Mesendoderm (in vitro differentiated cells): ENCODE results near the gene TESMIN.

ENCODE experiments used
- DNase-seq: peaks from one replicate; pipeline ENCODE4 v3.0.0; 2013
- H2AK5ac ChIP-seq: 2 replicates; pipeline ENCODE4 v1.6.1; 2013; ENCODE audit warnings: low read length, inconsistent platforms
- H2BK120ac ChIP-seq: 2 replicates; pipeline ENCODE4 v1.6.1; 2013; ENCODE audit warnings: low read depth, mild to moderate bottlenecking, low read length, moderate library complexity, mixed read lengths
- H2BK15ac ChIP-seq: replicated peaks from 2 replicates; pipeline ENCODE4 v1.6.1; 2013; ENCODE audit warnings: low read depth, mild to moderate bottlenecking, moderate library complexity
- H2BK5ac ChIP-seq: 2 replicates; pipeline ENCODE4 v1.6.1; 2013; ENCODE audit warnings: low read length, inconsistent platforms
- H3K18ac ChIP-seq: 2 replicates; pipeline ENCODE4 v1.6.1; 2013; ENCODE audit warnings: mild to moderate bottlenecking, low read length, mixed read lengths
- H3K23ac ChIP-seq: one replicate; pipeline ENCODE4 v1.6.1; 2013; ENCODE audit warnings: low read length
- H3K27ac ChIP-seq: 2 replicates; pipeline ENCODE4 v1.5.1; 2013; ENCODE audit warnings: low read depth, mild to moderate bottlenecking, inconsistent platforms, low read length, moderate library complexity
- H3K27me3 ChIP-seq: 2 replicates; pipeline ENCODE4 v1.6.1; 2013; ENCODE audit warnings: low read length, control low read depth, mild to moderate bottlenecking, inconsistent platforms; ENCODE audit not compliant: insufficient read depth, poor library complexity
- H3K36me3 ChIP-seq: 2 replicates; pipeline ENCODE4 v1.6.1; 2013; ENCODE audit warnings: low read length, inconsistent platforms; ENCODE audit not compliant: control insufficient read depth, insufficient read depth
- H3K4ac ChIP-seq: one replicate; pipeline ENCODE4 v1.6.1; 2013; ENCODE audit warnings: low read depth, mild to moderate bottlenecking, low read length, moderate library complexity
- H3K4me1 ChIP-seq: 2 replicates; pipeline ENCODE4 v1.6.1; 2013; ENCODE audit warnings: low read depth, low read length, inconsistent platforms; ENCODE audit not compliant: control insufficient read depth
- H3K4me2 ChIP-seq: 2 replicates; pipeline ENCODE4 v1.6.1; 2013; ENCODE audit warnings: low read length
- H3K4me3 ChIP-seq: 2 replicates; pipeline ENCODE4 v1.5.1; 2013; ENCODE audit warnings: mild to moderate bottlenecking, low read length
- H3K56ac ChIP-seq: one replicate; pipeline ENCODE4 v1.6.1; 2013; ENCODE audit warnings: low read length
- H3K79me1 ChIP-seq: 2 replicates; pipeline ENCODE4 v1.6.1; 2013; ENCODE audit warnings: low read length, inconsistent platforms
- H3K79me2 ChIP-seq: 2 replicates; pipeline ENCODE4 v1.6.1; 2013; ENCODE audit warnings: mild to moderate bottlenecking, low read length; ENCODE audit not compliant: control insufficient read depth, insufficient read depth
- H3K9ac ChIP-seq: 2 replicates; pipeline ENCODE4 v1.6.1; 2013; ENCODE audit warnings: low read length, inconsistent platforms
- H4K5ac ChIP-seq: one replicate; pipeline ENCODE4 v1.6.1; 2013; ENCODE audit warnings: low read length
- H4K8ac ChIP-seq: one replicate; pipeline ENCODE4 v1.6.1; 2013; ENCODE audit warnings: low read depth, mild to moderate bottlenecking, control low read depth, low read length, moderate library complexity
- WGBS: extraction: QIAGEN DNeasy Blood & Tissue Kit; methylation state at CpG from one replicate; pipeline ENCODE4 v1.1.7; 2013; ENCODE audit warnings: low lambda C conversion rate, missing lambda C conversion rate; ENCODE audit not compliant: insufficient coverage; ENCODE audit errors: extremely low coverage; 5-methylcytosine and 5-hydroxymethylcytosine counted together

The TESMIN gene

DNA sequence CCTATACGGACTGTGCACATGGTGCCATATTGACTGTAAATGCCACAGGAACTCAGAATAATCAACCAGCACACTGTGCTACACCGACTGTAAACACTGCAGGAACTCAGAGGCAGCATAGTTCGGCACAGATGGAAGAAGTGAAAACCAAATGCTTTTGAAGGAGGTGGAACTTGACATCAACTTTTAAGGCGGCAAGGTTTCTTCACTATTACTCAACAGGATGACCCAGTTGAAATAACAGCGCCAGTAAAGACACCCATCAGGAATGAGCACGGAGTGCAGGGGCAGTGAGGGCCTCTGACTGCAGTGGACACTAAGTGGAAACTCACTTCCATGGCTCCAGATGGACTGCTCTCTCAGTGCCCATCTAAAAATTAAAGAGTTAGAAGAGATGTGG is 15.7 kb downstream of the TESMIN start:
- Histone ChIP-seq H3K4me3 (no peak overlapping the region), H3K79me1 (no peaks in the 10 kb centered on the region), H2BK15ac (no peak overlapping the region), H3K27me3 (no peaks in the 10 kb centered on the region), H3K4me2 (no peak overlapping the region), H3K23ac (no peak overlapping the region), H3K56ac (no peak overlapping the region), H2BK5ac (no peak overlapping the region), H2AK5ac (no peak overlapping the region), H3K4ac (no peak overlapping the region), H3K36me3 (no peaks in the 10 kb centered on the region), H3K79me2 (no peaks in the 10 kb centered on the region), H3K4me1 (peaks cover 7% of the 10 kb centered on the region), H3K27ac (no peak overlapping the region), H3K18ac (no peak overlapping the region), H3K9ac (no peak overlapping the region), H4K8ac (no peak overlapping the region), H4K5ac (no peak overlapping the region), H2BK120ac (no peak overlapping the region)
- no CpG with 5 or more reads among the region's 6 CpGs for WGBS
- DNase-seq: no peak

GRCh38 chr11:68735125-68735524 is 16.2 kb downstream of the TESMIN start:
- Histone ChIP-seq H3K18ac (no peak overlapping the region), H3K36me3 (no peaks in the 10 kb centered on the region), H3K27me3 (no peaks in the 10 kb centered on the region), H3K56ac (no peak overlapping the region), H3K27ac (no peak overlapping the region), H3K4me1 (peaks cover 2% of the 10 kb centered on the region), H3K9ac (no peak overlapping the region), H3K4me3 (no peak overlapping the region), H3K4me2 (no peak overlapping the region), H4K5ac (no peak overlapping the region), H3K4ac (no peak overlapping the region), H4K8ac (no peak overlapping the region), H2BK15ac (no peak overlapping the region), H2AK5ac (no peak overlapping the region), H2BK5ac (no peak overlapping the region), H3K23ac (no peak overlapping the region), H2BK120ac (no peak overlapping the region), H3K79me2 (no peaks in the 10 kb centered on the region), H3K79me1 (no peaks in the 10 kb centered on the region)
- no CpG with 5 or more reads among the region's 6 CpGs for WGBS
- no peak for DNase-seq

- H2AK5ac ChIP-seq: no peak overlapping the region
- no peak overlapping the region for H2BK120ac ChIP-seq
- no peak overlapping the region for H3K4ac ChIP-seq
- no peaks in the 10 kb centered on the region for H3K79me2 ChIP-seq
- no peak overlapping the region for H2BK15ac ChIP-seq
- no peaks in the 10 kb centered on the region for H3K27me3 ChIP-seq
- no peak overlapping the region for H3K9ac ChIP-seq
- H3K56ac ChIP-seq: no peak overlapping the region
- no peak overlapping the region for H2BK5ac ChIP-seq
- no peaks in the 10 kb centered on the region for H3K36me3 ChIP-seq
- H4K5ac ChIP-seq: no peak overlapping the region
- H3K4me1 ChIP-seq: no peaks in the 10 kb centered on the region
- H3K23ac ChIP-seq: no peak overlapping the region
- no peaks in the 10 kb centered on the region for H3K79me1 ChIP-seq
- DNase-seq: no peak
- H3K4me3 ChIP-seq: no peak overlapping the region
- H3K4me2 ChIP-seq: no peak overlapping the region
- no CpG with 5 or more reads among the region's 7 CpGs for WGBS
- no peak overlapping the region for H3K18ac ChIP-seq
- no peak overlapping the region for H3K27ac ChIP-seq
- H4K8ac ChIP-seq: no peak overlapping the region
Measured at GRCh38 chr11:68734111-68734510, 17.2 kb downstream of the TESMIN start.

GRCh38 chr11:68727783-68728182 is 23.5 kb downstream of the TESMIN start:
- no peak overlapping the region for H4K8ac ChIP-seq
- no peak overlapping the region for H3K4me2 ChIP-seq
- no peaks in the 10 kb centered on the region for H3K4me1 ChIP-seq
- no peak overlapping the region for H3K23ac ChIP-seq
- no peaks in the 10 kb centered on the region for H3K79me1 ChIP-seq
- H3K9ac ChIP-seq: no peak overlapping the region
- no peak overlapping the region for H2BK120ac ChIP-seq
- no peak overlapping the region for H2AK5ac ChIP-seq
- no peak overlapping the region for H4K5ac ChIP-seq
- H3K18ac ChIP-seq: no peak overlapping the region
- H3K79me2 ChIP-seq: no peaks in the 10 kb centered on the region
- no peak overlapping the region for H3K4me3 ChIP-seq
- H3K27ac ChIP-seq: no peak overlapping the region
- no CpG with 5 or more reads among the region's 6 CpGs for WGBS
- H2BK15ac ChIP-seq: no peak overlapping the region
- no peak overlapping the region for H3K56ac ChIP-seq
- H3K36me3 ChIP-seq: no peaks in the 10 kb centered on the region
- H2BK5ac ChIP-seq: no peak overlapping the region
- no peak overlapping the region for H3K4ac ChIP-seq
- no peaks in the 10 kb centered on the region for H3K27me3 ChIP-seq
- DNase-seq: peak; percentile 17

GRCh38 chr11:68724293-68724692 is 27.0 kb downstream of the TESMIN start:
- Histone ChIP-seq H4K8ac (no peak overlapping the region), H3K56ac (no peak overlapping the region), H2BK120ac (no peak overlapping the region), H2AK5ac (no peak overlapping the region), H2BK5ac (no peak overlapping the region), H3K79me2 (no peaks in the 10 kb centered on the region), H2BK15ac (no peak overlapping the region), H3K4me1 (no peaks in the 10 kb centered on the region), H3K79me1 (no peaks in the 10 kb centered on the region), H3K4ac (no peak overlapping the region), H3K4me2 (no peak overlapping the region), H3K9ac (no peak overlapping the region), H3K36me3 (no peaks in the 10 kb centered on the region), H3K4me3 (no peak overlapping the region), H3K27ac (no peak overlapping the region), H3K27me3 (no peaks in the 10 kb centered on the region), H3K23ac (no peak overlapping the region), H3K18ac (no peak overlapping the region), H4K5ac (no peak overlapping the region)
- no CpG with 5 or more reads among the region's 4 CpGs for WGBS
- DNase-seq: peak; percentile 10

- no CpG with 5 or more reads among the region's 1 CpG for WGBS
- no peak for DNase-seq
- Histone ChIP-seq H3K4me1 (no peaks in the 10 kb centered on the region), H3K9ac (no peak overlapping the region), H4K5ac (no peak overlapping the region), H3K4ac (no peak overlapping the region), H3K18ac (no peak overlapping the region), H3K27ac (no peak overlapping the region), H3K4me2 (no peak overlapping the region), H3K27me3 (no peaks in the 10 kb centered on the region), H3K79me1 (no peaks in the 10 kb centered on the region), H2BK15ac (no peak overlapping the region), H2AK5ac (no peak overlapping the region), H3K4me3 (no peak overlapping the region), H3K79me2 (no peaks in the 10 kb centered on the region), H3K56ac (no peak overlapping the region), H3K36me3 (no peaks in the 10 kb centered on the region), H2BK5ac (no peak overlapping the region), H3K23ac (no peak overlapping the region), H2BK120ac (no peak overlapping the region), H4K8ac (no peak overlapping the region)
Measured at GRCh38 chr11:68722143-68722542, 29.2 kb downstream of the TESMIN start.
